ENCODE measurements around the gene GABBR2. TPM values are rescaled to one million over a fixed set of nuclear protein-coding genes. Genes with fewer than 3 reads are reported as not detected.

GABBR2 gene
- total RNA-seq, 1 donor from 2014 or later: not detected

- TF ChIP-seq CTCF (IDR thresholded peaks at IDR 0.05): no peak
- Mint-ChIP-seq H3K36me3 (ENCODE audit: unreplicated experiment) (no peaks in the 10 kb centered on the region), H3K27ac (ENCODE audit: unreplicated experiment) (no peak overlapping the region), H3K4me1 (ENCODE audit: unreplicated experiment) (no peaks in the 10 kb centered on the region), H3K9me3 (ENCODE audit: unreplicated experiment) (no peaks in the 10 kb centered on the region), H3K27me3 (ENCODE audit: unreplicated experiment) (peaks cover 5% of the 10 kb centered on the region), H3K4me3 (ENCODE audit: unreplicated experiment) (no peak overlapping the region)
- DNase-seq (ENCODE audit: extremely low spot score, unreplicated experiment): no peak
Measured at GRCh38 chr9:98607152-98607551, 101.6 kb downstream of the GABBR2 start.

- Mint-ChIP-seq H3K27me3 (ENCODE audit: unreplicated experiment) (peaks cover 5% of the 10 kb centered on the region), H3K4me3 (ENCODE audit: unreplicated experiment) (no peak overlapping the region), H3K4me1 (ENCODE audit: unreplicated experiment) (no peaks in the 10 kb centered on the region), H3K9me3 (ENCODE audit: unreplicated experiment) (no peaks in the 10 kb centered on the region), H3K36me3 (ENCODE audit: unreplicated experiment) (no peaks in the 10 kb centered on the region), H3K27ac (ENCODE audit: unreplicated experiment) (no peak overlapping the region)
- DNase-seq (ENCODE audit: extremely low spot score, unreplicated experiment): no peak
- no peak for TF ChIP-seq CTCF (IDR thresholded peaks at IDR 0.05)
Measured at GRCh38 chr9:98606730-98607129, 102.0 kb downstream of the GABBR2 start.

DNA sequence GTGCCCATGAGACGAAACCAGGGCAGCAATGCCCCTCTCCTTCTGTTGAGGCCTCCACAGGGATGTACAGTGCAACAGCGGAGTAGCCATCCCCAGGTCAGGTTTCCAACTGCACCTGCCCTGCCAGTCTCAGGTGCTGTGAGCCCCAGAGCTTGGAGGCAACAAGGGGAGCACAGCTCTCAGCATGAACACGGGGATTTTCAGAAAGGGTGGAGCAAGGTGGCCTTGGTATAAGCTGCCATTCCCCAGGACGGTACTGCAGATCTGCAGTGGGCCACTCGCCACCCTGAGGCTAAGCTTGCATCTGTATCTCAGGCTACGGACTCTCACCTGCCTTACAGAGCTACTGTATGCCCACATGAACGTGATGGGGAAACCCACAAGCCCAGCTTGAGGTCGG is 103.6 kb downstream of the GABBR2 start:
- no peaks in the 10 kb centered on the region for H3K4me1 Mint-ChIP-seq (ENCODE audit: unreplicated experiment)
- no peak for DNase-seq (ENCODE audit: extremely low spot score, unreplicated experiment)
- no peaks in the 10 kb centered on the region for H3K9me3 Mint-ChIP-seq (ENCODE audit: unreplicated experiment)
- H3K4me3 Mint-ChIP-seq (ENCODE audit: unreplicated experiment): no peak overlapping the region
- TF ChIP-seq CTCF (IDR thresholded peaks at IDR 0.05): no peak
- peaks cover 5% of the 10 kb centered on the region for H3K27me3 Mint-ChIP-seq (ENCODE audit: unreplicated experiment)
- no peak overlapping the region for H3K27ac Mint-ChIP-seq (ENCODE audit: unreplicated experiment)
- no peaks in the 10 kb centered on the region for H3K36me3 Mint-ChIP-seq (ENCODE audit: unreplicated experiment)

DNA sequence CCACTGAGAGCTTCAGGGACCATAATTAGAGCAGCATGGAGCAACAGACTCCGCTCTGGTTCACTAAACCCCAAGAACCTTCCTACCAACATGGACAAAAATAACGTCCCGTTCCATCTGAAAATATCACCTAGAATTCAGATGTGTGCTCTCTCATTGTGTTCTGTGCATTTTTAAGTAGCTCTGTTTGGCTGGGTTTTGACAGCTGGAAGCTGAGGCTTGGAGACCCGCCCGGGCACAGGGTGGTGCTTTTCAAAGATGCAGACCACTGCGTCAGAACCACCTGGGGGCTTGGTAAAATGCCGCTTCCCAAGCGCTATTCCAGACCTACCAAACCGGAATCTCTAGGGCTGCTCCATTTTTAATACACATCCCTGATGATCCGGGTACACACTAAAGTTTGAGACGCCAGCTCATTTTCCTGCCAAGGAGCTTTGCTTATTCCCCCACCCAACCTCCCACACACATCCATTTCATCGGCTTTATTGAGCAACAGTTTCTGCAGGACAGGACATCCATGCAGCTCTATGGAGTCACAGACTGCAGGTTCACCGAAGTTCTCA is 104.8 kb downstream of the GABBR2 start:
- Mint-ChIP-seq H3K4me1 (ENCODE audit: unreplicated experiment) (no peaks in the 10 kb centered on the region), H3K36me3 (ENCODE audit: unreplicated experiment) (no peaks in the 10 kb centered on the region), H3K27ac (ENCODE audit: unreplicated experiment) (no peak overlapping the region), H3K4me3 (ENCODE audit: unreplicated experiment) (no peak overlapping the region), H3K9me3 (ENCODE audit: unreplicated experiment) (no peaks in the 10 kb centered on the region), H3K27me3 (ENCODE audit: unreplicated experiment) (peaks cover 1% of the 10 kb centered on the region)
- DNase-seq (ENCODE audit: extremely low spot score, unreplicated experiment): no peak
- TF ChIP-seq CTCF (IDR thresholded peaks at IDR 0.05): no peak

DNA sequence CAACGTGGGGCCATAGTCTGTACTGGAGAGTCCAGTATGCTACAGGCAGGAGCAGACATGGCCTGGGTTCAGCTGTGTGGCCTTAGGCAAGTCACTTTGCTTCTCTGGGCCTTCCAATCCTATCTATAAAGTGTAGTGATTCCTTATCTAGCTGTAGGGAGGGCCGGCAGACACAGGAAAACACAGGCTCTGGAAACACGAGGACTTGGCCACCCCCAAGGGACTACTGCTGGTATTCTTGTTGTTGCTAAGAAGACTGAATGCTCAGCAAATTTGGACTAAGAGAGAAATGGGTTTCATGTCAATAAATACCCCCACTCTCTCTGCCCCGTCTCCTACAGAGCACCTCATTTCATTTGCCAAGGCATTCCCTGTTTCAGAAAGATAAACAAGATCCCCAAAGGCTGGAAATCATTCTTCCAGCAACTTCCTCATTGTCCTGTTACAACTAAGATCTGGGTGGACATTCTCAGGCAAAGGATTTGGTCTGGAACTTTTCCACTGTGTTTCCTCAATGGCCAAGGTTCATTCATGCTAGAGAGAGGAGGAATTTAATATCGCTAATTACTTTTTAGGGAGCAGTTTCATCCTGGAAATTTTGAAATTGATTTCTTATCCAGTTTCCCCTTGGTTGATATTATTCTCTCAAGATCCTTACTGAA is 105.8 kb downstream of the GABBR2 start:
- Mint-ChIP-seq H3K27me3 (ENCODE audit: unreplicated experiment) (peaks cover 4% of the 10 kb centered on the region), H3K9me3 (ENCODE audit: unreplicated experiment) (no peaks in the 10 kb centered on the region), H3K4me3 (ENCODE audit: unreplicated experiment) (no peak overlapping the region), H3K36me3 (ENCODE audit: unreplicated experiment) (no peaks in the 10 kb centered on the region), H3K27ac (ENCODE audit: unreplicated experiment) (no peak overlapping the region), H3K4me1 (ENCODE audit: unreplicated experiment) (no peaks in the 10 kb centered on the region)
- DNase-seq (ENCODE audit: extremely low spot score, unreplicated experiment): no peak
- TF ChIP-seq CTCF (IDR thresholded peaks at IDR 0.05): no peak
